IPS-15b (cell line): ENCODE measurements around the gene USP25.

ENCODE experiments used
- H3K27me3 ChIP-seq: one replicate; pipeline ENCODE4 v1.6.1; 2013; ENCODE audit warnings: low read length; ENCODE audit not compliant: control insufficient read depth, insufficient read depth
- H3K36me3 ChIP-seq: one replicate; pipeline ENCODE4 v1.6.1; 2013; ENCODE audit warnings: low read length; ENCODE audit not compliant: control insufficient read depth, insufficient read depth
- H3K4me1 ChIP-seq: one replicate; pipeline ENCODE4 v1.6.1; 2013; ENCODE audit warnings: mild to moderate bottlenecking, low read length; ENCODE audit not compliant: control insufficient read depth, insufficient read depth
- H3K4me3 ChIP-seq: one replicate; pipeline ENCODE4 v1.5.1; 2013; ENCODE audit warnings: low read depth, low read length
- H3K9ac ChIP-seq: one replicate; pipeline ENCODE4 v1.6.1; 2013; ENCODE audit warnings: low read depth, mild to moderate bottlenecking, low read length
- H3K9me3 ChIP-seq: one replicate; pipeline ENCODE4 v1.6.1; 2013; ENCODE audit warnings: mild to moderate bottlenecking, low read length; ENCODE audit not compliant: control insufficient read depth, insufficient read depth

Gene USP25

DNA sequence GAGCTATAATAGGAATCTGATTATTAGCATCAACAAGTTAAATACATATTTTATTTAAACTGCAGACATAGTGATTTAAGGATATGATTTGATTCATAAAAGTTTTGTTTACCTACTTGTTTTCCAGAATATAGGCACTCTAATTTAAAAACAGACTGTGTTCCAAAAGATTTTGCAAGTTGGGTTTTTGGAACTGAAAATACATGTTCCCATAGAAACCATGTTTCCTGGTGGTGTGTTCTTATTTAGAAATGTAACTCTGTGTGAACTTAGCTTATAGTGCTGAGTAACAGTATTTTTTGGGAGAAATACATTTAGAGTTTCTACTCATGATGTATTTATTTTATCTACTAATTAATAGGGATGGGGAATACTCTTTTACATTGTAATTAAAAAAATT, 21.8 kb downstream of the USP25 start:
- no peak overlapping the region for H3K4me3 ChIP-seq

DNA sequence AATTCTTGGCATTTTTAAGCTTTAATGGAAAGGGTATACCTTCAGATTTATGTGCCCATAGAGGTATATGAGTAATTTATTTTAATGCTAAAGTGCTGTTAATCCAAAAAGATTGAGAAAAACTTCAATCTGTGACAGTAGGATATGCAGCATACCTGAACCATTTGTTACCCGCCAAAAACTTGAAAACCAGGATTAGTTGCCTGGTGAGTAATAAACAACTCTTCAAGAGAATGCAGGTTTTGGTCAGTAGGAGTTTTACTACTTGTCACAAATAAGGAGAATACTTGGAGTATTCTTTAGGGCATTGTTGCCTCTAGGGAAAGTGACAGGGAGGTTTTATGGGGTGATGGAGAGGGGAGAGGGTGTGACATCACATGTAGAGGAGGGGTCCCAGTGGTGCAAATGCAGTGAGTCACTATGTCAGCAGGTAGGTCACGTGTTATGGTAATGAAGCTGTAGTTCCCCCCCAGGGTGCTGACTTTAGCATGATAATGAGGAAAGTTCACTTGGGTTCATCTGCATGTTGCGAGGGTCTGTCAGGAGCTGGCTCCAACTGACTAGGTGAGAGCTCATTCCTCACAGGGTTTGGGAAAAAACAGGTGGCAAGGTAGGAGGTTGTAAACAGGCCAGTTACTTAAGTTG, 23.1 kb downstream of the USP25 start:
- H3K9ac ChIP-seq: no peak overlapping the region
- H3K4me1 ChIP-seq: peaks cover 33% of the 10 kb centered on the region
- H3K27me3 ChIP-seq: no peaks in the 10 kb centered on the region
- H3K36me3 ChIP-seq: no peaks in the 10 kb centered on the region
- H3K9me3 ChIP-seq: no peaks in the 10 kb centered on the region
- no peak overlapping the region for H3K4me3 ChIP-seq

More for the DNA sequence above, 21.8 kb downstream of the USP25 start:
- Histone ChIP-seq H3K27me3 (no peaks in the 10 kb centered on the region), H3K36me3 (no peaks in the 10 kb centered on the region), H3K4me1 (peaks cover 30% of the 10 kb centered on the region), H3K9me3 (no peaks in the 10 kb centered on the region), H3K9ac (no peak overlapping the region)

DNA sequence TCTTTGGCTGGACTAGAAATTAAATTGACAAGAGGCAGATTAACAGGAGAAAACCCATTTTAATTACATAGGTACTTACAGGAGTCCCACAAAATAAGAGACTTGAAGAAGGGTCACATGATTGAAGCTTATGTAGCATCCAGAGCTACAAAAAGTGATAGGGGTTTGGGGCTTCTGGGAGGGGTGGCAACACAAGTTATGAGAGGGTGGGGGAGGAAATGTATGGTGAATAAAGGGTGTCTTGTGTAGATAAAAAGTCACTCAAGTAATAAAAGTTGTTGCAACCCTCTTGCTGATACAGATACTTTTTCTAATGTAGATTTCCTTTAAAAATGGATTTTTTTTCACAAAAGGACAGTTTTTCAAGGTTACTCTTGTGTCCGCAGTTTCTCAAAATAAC, 24.0 kb downstream of the USP25 start:
- Histone ChIP-seq H3K4me3 (no peak overlapping the region), H3K4me1 (peaks cover 33% of the 10 kb centered on the region), H3K9me3 (no peaks in the 10 kb centered on the region), H3K36me3 (no peaks in the 10 kb centered on the region), H3K9ac (peak overlapping the region; percentile 2), H3K27me3 (no peaks in the 10 kb centered on the region)

GRCh38 chr21:15754640-15755039, 24.9 kb downstream of the USP25 start:
- Histone ChIP-seq H3K36me3 (no peaks in the 10 kb centered on the region), H3K27me3 (no peaks in the 10 kb centered on the region), H3K4me1 (peaks cover 33% of the 10 kb centered on the region), H3K9ac (no peak overlapping the region), H3K4me3 (peak overlapping the region; percentile 6), H3K9me3 (no peaks in the 10 kb centered on the region)

GRCh38 chr21:15755125-15755524, 25.3 kb downstream of the USP25 start:
- Histone ChIP-seq H3K36me3 (no peaks in the 10 kb centered on the region), H3K9ac (no peak overlapping the region), H3K4me3 (no peak overlapping the region), H3K9me3 (no peaks in the 10 kb centered on the region), H3K4me1 (peaks cover 37% of the 10 kb centered on the region), H3K27me3 (no peaks in the 10 kb centered on the region)

- H3K9ac ChIP-seq: no peak overlapping the region
- H3K9me3 ChIP-seq: no peaks in the 10 kb centered on the region
- H3K4me1 ChIP-seq: peaks cover 47% of the 10 kb centered on the region
- H3K36me3 ChIP-seq: no peaks in the 10 kb centered on the region
- no peak overlapping the region for H3K4me3 ChIP-seq
- H3K27me3 ChIP-seq: no peaks in the 10 kb centered on the region
Observed at GRCh38 chr21:15759469-15759868, 29.7 kb downstream of the USP25 start.

DNA sequence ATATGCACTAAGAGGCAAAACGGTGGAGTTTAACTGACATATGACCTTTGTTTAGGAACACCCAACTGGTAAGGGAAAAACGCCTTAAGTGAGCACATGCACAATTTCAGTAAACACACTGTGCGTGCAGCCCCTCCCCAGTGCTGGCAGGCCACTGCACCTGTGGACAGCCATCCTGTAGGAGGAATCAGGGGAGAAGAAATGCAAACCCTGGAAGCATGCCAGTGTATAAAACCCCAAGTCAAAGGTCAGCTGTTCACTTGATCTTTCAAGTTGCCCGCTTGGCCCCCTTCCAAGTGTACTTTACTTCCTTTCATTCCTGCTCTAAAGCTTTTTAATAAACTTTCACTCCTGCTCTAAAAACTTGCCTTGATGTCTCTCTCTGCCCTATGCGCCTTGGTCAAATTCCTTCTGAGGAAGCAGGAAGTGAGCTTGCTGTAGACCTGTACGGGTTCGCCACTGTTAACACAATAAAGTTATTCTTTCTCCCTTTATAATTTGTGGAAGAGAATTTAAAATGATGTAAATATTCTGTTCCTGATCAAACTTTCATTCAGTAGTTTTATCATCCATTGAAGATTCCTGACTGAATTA, 31.8 kb downstream of the USP25 start:
- Histone ChIP-seq H3K4me1 (peaks cover 34% of the 10 kb centered on the region), H3K4me3 (no peak overlapping the region), H3K9me3 (no peaks in the 10 kb centered on the region), H3K9ac (no peak overlapping the region), H3K27me3 (no peaks in the 10 kb centered on the region), H3K36me3 (no peaks in the 10 kb centered on the region)

DNA sequence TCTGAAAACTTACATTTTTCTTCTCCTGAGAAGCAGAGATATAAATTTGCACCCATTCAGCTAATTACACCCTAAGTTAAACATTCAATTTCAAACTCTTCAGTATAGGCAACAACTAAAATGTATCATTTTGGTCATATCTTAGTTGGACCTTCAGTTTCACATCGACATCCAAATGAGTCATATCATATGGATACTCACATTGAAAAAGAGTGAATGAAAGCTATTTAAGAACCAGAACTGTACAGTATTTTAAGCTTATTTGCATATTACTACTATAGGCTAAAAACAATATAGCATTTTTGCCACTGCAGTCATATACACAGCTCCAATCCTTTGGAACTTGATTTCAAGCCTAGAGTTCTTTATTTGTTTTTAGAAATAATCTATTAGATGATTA, 33.6 kb downstream of the USP25 start:
- no peaks in the 10 kb centered on the region for H3K27me3 ChIP-seq
- no peak overlapping the region for H3K9ac ChIP-seq
- no peaks in the 10 kb centered on the region for H3K9me3 ChIP-seq
- H3K4me3 ChIP-seq: no peak overlapping the region
- H3K36me3 ChIP-seq: no peaks in the 10 kb centered on the region
- H3K4me1 ChIP-seq: peaks cover 35% of the 10 kb centered on the region

DNA sequence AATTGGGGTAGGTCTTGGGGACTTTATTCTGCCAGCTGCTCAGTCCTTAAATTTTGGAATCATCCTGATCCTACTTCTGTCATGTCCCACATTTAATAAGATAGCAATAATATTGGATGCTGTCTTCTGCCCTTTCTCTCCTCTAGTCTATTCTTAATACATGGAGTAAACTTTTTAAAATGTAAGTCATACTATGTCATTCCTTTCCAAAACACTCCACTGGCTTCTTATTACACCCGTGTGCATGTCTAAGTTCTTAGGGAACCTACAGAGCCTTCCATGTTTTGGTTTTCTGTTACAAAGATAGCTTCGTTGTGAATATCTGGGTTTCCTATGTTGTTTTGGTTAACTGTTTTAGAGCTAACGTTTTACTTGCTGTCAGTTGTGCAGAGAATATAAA, 35.1 kb downstream of the USP25 start:
- Histone ChIP-seq H3K36me3 (no peaks in the 10 kb centered on the region), H3K4me1 (peaks cover 33% of the 10 kb centered on the region), H3K27me3 (no peaks in the 10 kb centered on the region), H3K4me3 (no peak overlapping the region), H3K9ac (no peak overlapping the region), H3K9me3 (no peaks in the 10 kb centered on the region)

DNA sequence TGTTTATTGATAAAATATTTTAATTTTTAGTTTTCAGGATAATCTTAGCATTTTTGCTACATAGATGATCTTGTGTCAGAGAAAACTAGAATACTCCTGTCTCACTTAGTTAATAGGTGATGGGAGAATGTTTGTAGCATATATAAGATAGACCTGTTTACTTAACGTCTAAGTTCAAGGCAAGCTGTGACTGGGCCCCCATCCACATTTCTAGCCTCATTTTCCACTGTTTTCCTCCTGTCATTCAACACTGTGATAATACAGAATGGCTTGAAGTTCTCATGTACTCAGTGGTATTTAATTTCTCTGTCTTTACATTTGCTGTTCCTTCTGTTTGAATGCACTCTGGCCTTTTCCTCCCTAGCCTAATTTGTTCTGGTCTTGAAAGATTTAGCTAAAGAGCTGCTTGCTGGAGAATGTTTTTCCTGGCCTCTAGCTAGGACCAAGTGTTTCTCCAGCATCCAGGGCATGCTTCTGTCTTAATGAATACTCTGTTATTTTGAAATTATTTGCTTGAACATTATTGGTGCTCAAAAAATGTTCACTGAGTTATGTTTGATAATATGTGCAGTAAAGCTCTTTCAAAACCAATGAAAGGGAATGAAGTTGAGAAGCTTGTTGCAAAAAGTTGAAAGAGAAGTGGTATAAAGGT, 37.3 kb downstream of the USP25 start:
- Histone ChIP-seq H3K9ac (no peak overlapping the region), H3K4me3 (no peak overlapping the region), H3K4me1 (peaks cover 13% of the 10 kb centered on the region), H3K9me3 (no peaks in the 10 kb centered on the region), H3K36me3 (no peaks in the 10 kb centered on the region), H3K27me3 (no peaks in the 10 kb centered on the region)

DNA sequence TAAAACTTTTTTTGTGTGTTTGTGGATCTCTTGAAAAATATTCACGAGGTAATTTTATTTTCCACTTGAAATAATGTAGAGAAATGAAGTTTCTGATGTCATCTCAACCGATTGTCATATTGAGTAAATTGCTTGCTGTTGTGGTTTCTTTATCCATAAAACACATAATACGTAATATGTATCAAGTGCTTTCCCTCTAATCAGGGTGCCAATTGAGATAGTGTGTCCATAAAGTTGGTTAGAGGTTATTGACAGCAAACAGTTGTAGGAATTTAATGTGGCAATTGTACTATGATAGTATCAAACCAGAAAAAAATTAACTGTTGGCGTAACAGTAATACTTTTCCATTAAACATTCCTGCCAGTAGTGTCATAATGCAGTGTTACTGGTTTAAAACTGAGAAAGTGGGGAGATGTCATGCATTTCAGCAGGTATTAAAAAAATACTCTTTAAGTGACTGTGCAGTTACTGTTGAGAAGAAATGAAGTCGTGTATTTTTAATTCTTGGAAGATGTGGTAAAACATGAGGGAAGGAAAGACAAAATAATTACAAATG, 38.3 kb downstream of the USP25 start:
- peaks cover 10% of the 10 kb centered on the region for H3K4me1 ChIP-seq
- H3K27me3 ChIP-seq: no peaks in the 10 kb centered on the region
- H3K9ac ChIP-seq: no peak overlapping the region
- no peaks in the 10 kb centered on the region for H3K9me3 ChIP-seq
- no peak overlapping the region for H3K4me3 ChIP-seq
- no peaks in the 10 kb centered on the region for H3K36me3 ChIP-seq

GRCh38 chr21:15768853-15769252, 39.1 kb downstream of the USP25 start:
- peaks cover 10% of the 10 kb centered on the region for H3K4me1 ChIP-seq
- H3K27me3 ChIP-seq: no peaks in the 10 kb centered on the region
- H3K9ac ChIP-seq: no peak overlapping the region
- no peaks in the 10 kb centered on the region for H3K9me3 ChIP-seq
- H3K36me3 ChIP-seq: no peaks in the 10 kb centered on the region
- H3K4me3 ChIP-seq: no peak overlapping the region
